ENCODE data around the gene HDAC8.
"Not testable (repeated sequence)": the region's sequence is repeated elsewhere in the genome, so short reads cannot be mapped to it uniquely, and the experiment has no call there.

The HDAC8 gene

GRCh38 chrX:72572248-72573157, at the start of gene HDAC8:
TSS of gene HDAC8 (minus strand) at chrX:72572843. CDS start at chrX:72572761, 82 bp downstream.
- DNase-seq, result peak; percentile 38

GRCh38 chrX:72621625-72622485, 49.2 kb upstream of the HDAC8 start:
- no peak for DNase-seq

- DNase-seq, result no peak
These were observed 48.5 kb upstream of the HDAC8 start for GRCh38 chrX:72621163-72621562.

- no peak for DNase-seq
These were observed 48.0 kb upstream of the HDAC8 start for GRCh38 chrX:72620550-72621145.

GRCh38 chrX:72609313-72609712, 36.7 kb upstream of the HDAC8 start:
- DNase-seq, result no peak

GRCh38 chrX:72604705-72605104, 32.1 kb upstream of the HDAC8 start:
- DNase-seq, result no peak

GRCh38 chrX:72604112-72604511, 31.5 kb upstream of the HDAC8 start:
- DNase-seq, result no peak

- not testable (repeated sequence) for DNase-seq
These were observed 18.4 kb upstream of the HDAC8 start for GRCh38 chrX:72591038-72591437.

GRCh38 chrX:72584163-72584562, 11.5 kb upstream of the HDAC8 start:
- DNase-seq, result no peak

- no peak for DNase-seq
These were observed 3.7 kb upstream of the HDAC8 start for GRCh38 chrX:72576141-72576894.

- no peak for DNase-seq
These were observed 492 bp upstream of the HDAC8 start for GRCh38 chrX:72573158-72573511.

- no peak for DNase-seq
These were observed 2.9 kb downstream of the HDAC8 start for GRCh38 chrX:72569786-72570185.

GRCh38 chrX:72568406-72569092, 4.1 kb downstream of the HDAC8 start:
- DNase-seq, result no peak

GRCh38 chrX:72566448-72566847, 6.2 kb downstream of the HDAC8 start:
- DNase-seq, result no peak

- not testable (repeated sequence) for DNase-seq
These were observed 13.0 kb downstream of the HDAC8 start for GRCh38 chrX:72559655-72560054.

GRCh38 chrX:72554448-72555140, 18.0 kb downstream of the HDAC8 start:
- no peak for DNase-seq

- not testable (repeated sequence) for DNase-seq
These were observed 20.2 kb downstream of the HDAC8 start for GRCh38 chrX:72552443-72552842.

- DNase-seq, result no peak
These were observed 26.7 kb downstream of the HDAC8 start for GRCh38 chrX:72545990-72546389.

GRCh38 chrX:72540318-72540717, 32.3 kb downstream of the HDAC8 start:
- no peak for DNase-seq

- DNase-seq, result no peak
These were observed 32.8 kb downstream of the HDAC8 start for GRCh38 chrX:72539822-72540221.

GRCh38 chrX:72536542-72536941, 36.1 kb downstream of the HDAC8 start:
- DNase-seq, result no peak
